Kidney (tissue), 14 donors: Measurements from ENCODE around the gene NAPA. TPM values are rescaled to one million over a fixed set of nuclear protein-coding genes. Genes with fewer than 3 reads are reported as not detected.

Experiments used
- DNase-seq, 5 donors: peaks; one replicate each; pipeline ENCODE4 v3.0.0-alpha.2; 2013 to 2020
- FAIRE-seq: peaks from 2 replicates; lab custom pipeline; 2012; peaks lifted over from hg19 to GRCh38; lab: Jason Lieb, UNC
- H3K27ac ChIP-seq, 2 donors: one replicate each; pipeline ENCODE4 v1.7.0; 2013; ENCODE audit warnings: low read depth in 2 of 2, low read length in 2 of 2, inconsistent platforms in 1 of 2
- H3K27me3 ChIP-seq: one replicate; pipeline ENCODE4 v1.7.1; 2013; ENCODE audit warnings: low read length, inconsistent platforms; ENCODE audit not compliant: control insufficient read depth, insufficient read depth
- H3K36me3 ChIP-seq, 3 donors: one replicate each; pipeline versions ENCODE4 v1.7.0 to v1.7.1; 2013; ENCODE audit warnings: low read length in 3 of 3, control low read depth in 1 of 3, inconsistent platforms in 1 of 3; ENCODE audit not compliant: insufficient read depth in 3 of 3, control insufficient read depth in 2 of 3
- H3K4me1 ChIP-seq, 3 donors: one replicate each; pipeline versions ENCODE4 v1.7.0 to v1.7.1; 2013; ENCODE audit warnings: low read length in 3 of 3, inconsistent platforms in 1 of 3, low read depth in 1 of 3; ENCODE audit not compliant: control insufficient read depth in 2 of 3, insufficient read depth in 2 of 3
- H3K4me3 ChIP-seq, 3 donors: one replicate each; pipeline versions ENCODE4 v1.7.0 to v1.8.1; 2013; ENCODE audit warnings: low read length in 3 of 3, control low read depth in 1 of 3, inconsistent platforms in 1 of 3
- H3K9ac ChIP-seq, 3 donors: one replicate each; pipeline versions ENCODE4 v1.7.0 to v1.7.1; 2013; ENCODE audit warnings: low read length in 3 of 3, control low read depth in 1 of 3, inconsistent platforms in 1 of 3
- H3K9me3 ChIP-seq, 3 donors: one replicate each; pipeline versions ENCODE4 v1.7.0 to v1.7.1; 2013; ENCODE audit warnings: low read length in 3 of 3, control low read depth in 1 of 3, inconsistent platforms in 1 of 3; ENCODE audit not compliant: control insufficient read depth in 2 of 3, insufficient read depth in 1 of 3
- intact Hi-C: fragments of 100-400 bp; cut with DNase I; formaldehyde crosslinking; loops from one replicate; pipeline ENCODE4 v1.11.1; 2022
- polyA plus RNA-seq: library from polyadenylated mRNA; stranded (reverse); fragments of 350-450 nt; fragmentation: Illumina TruSeq; extraction: RNeasy Lipid Tissue Mini Kit (QIAGEN cat#74804); gene quantifications from one replicate; pipeline ENCODE4 v1.2.3, GENCODE V29; 2014; ENCODE audit warnings: low read depth, low replicate concordance; ENCODE audit not compliant: insufficient read depth
- total RNA-seq: library from RNA; stranded (reverse); fragmentation: NEBNext Ultra II Directional; extraction: Animal tissue kit (Norgen Biotek cat#: 25700); gene quantifications from one replicate; pipeline ENCODE4 v1.2.1, GENCODE V29; 2021
- TF ChIP-seq, protein P1 (sequence below): IDR thresholded peaks from 3 replicates; pipeline ENCODE4 v1.5.1; 2012; ENCODE audit warnings: mild to moderate bottlenecking, moderate library complexity, borderline replicate concordance; ENCODE audit not compliant: insufficient read depth; ENCODE audit errors: extremely low read depth
- donor health status: control.
- donor health status: control.
- donor health status: control.
- donor health status: control.
- donor health status: control.
- donor health status: DM: yes; HTN: yes; CAD: no.
- donor health status: Normal renal cell carcinoma (clear cell type).

Gene NAPA
- total and polyA plus RNA-seq, 2 donors from 2014 or later, result 136 to 213 TPM

DNA sequence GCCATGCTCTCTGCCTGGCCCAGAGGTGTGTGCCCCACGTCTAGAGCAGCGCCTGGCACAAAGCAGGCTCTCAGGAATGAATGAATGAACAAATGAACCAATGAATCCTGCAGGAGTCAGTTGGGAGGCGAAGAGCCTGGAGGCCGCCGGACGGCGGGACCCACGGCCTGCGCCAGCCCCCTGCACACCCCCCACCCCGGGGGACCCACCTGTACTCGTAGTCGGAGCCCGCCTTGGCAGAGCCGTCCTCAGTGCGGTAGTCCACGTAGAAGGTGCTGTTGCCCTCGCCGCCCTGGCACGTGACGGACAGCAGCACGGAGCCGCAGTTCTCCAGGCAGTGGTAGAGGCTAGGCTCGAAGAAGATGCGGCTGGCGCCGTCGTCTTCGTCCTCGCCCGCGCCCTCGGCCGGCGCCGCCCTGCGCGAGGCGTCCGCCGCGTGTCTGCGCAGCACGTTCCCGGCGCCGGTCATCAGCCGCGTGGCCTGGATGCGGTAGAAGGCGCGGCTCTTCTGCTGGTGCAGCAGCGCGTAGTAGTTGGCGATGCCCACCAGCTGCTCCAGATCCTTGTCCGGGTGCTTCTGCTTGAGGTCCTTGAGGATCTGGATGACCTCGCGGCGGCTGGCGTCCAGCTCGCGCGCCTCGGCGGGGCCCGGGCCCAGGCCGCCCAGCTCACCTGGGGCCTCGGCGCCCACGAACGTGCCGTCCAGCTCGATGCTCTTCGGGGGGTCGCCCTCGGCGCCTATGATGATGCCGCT, 58.0 kb downstream of the NAPA start:
- H3K27me3 ChIP-seq, result peaks cover 41% of the 10 kb centered on the region
- intact Hi-C loops, result no loop called here
- peak in 1 of 5 donors; percentile 51 for DNase-seq

GRCh38 chr19:47450478-47450877, 64.4 kb downstream of the NAPA start:
- FAIRE-seq (no peak), DNase-seq (no peak)
- Histone ChIP-seq H3K9ac (no peak overlapping the region), H3K27me3 (peaks cover 17% of the 10 kb centered on the region), H3K27ac (no peak overlapping the region), H3K4me3 (no peak overlapping the region), H3K9me3 (peaks cover 0 to 2% (median under 1%) of the 10 kb centered on the region in 3 donors), H3K4me1 (peaks cover 0 to 11% (median 0%) of the 10 kb centered on the region in 3 donors), H3K36me3 (no peaks in the 10 kb centered on the region)
- TF ChIP-seq, protein P1, sequence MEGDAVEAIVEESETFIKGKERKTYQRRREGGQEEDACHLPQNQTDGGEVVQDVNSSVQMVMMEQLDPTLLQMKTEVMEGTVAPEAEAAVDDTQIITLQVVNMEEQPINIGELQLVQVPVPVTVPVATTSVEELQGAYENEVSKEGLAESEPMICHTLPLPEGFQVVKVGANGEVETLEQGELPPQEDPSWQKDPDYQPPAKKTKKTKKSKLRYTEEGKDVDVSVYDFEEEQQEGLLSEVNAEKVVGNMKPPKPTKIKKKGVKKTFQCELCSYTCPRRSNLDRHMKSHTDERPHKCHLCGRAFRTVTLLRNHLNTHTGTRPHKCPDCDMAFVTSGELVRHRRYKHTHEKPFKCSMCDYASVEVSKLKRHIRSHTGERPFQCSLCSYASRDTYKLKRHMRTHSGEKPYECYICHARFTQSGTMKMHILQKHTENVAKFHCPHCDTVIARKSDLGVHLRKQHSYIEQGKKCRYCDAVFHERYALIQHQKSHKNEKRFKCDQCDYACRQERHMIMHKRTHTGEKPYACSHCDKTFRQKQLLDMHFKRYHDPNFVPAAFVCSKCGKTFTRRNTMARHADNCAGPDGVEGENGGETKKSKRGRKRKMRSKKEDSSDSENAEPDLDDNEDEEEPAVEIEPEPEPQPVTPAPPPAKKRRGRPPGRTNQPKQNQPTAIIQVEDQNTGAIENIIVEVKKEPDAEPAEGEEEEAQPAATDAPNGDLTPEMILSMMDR, result no peak
- intact Hi-C loops, result no loop called here

More for the DNA sequence above, 58.0 kb downstream of the NAPA start:
- no peak overlapping the region for H3K27ac ChIP-seq
- no peaks in the 10 kb centered on the region for H3K36me3 ChIP-seq
- no peak overlapping the region for H3K4me3 ChIP-seq
- no peak for FAIRE-seq
- TF ChIP-seq, protein P1, result no peak
- peaks cover 5 to 10% (median 6%) of the 10 kb centered on the region in 3 donors for H3K9me3 ChIP-seq
- H3K4me1 ChIP-seq, result no peaks in the 10 kb centered on the region
- no peak overlapping the region for H3K9ac ChIP-seq

GRCh38 chr19:47448360-47448727, 66.5 kb downstream of the NAPA start:
- Histone ChIP-seq H3K27ac (no peak overlapping the region), H3K4me3 (no peak overlapping the region), H3K36me3 (no peaks in the 10 kb centered on the region), H3K27me3 (peaks cover 28% of the 10 kb centered on the region), H3K4me1 (peaks cover 0 to 11% (median 0%) of the 10 kb centered on the region in 3 donors), H3K9me3 (no peaks in the 10 kb centered on the region), H3K9ac (no peak overlapping the region)
- intact Hi-C loops, result no loop called here
- no peak for DNase-seq
- TF ChIP-seq, protein P1, result no peak
- FAIRE-seq, result no peak
